Measurements from ENCODE around the gene SYNJ2.

Gene SYNJ2

GRCh38 chr6:158086504-158087223 is 105.0 kb downstream of the SYNJ2 start:
- DNase-seq, result no peak

GRCh38 chr6:158087224-158087867 is 105.7 kb downstream of the SYNJ2 start:
- no peak for DNase-seq

GRCh38 chr6:158092806-158093205 is 111.1 kb downstream of the SYNJ2 start:
- DNase-seq, result no peak

- DNase-seq, result no peak
Observed at GRCh38 chr6:158095031-158095430, 113.4 kb downstream of the SYNJ2 start.

- DNase-seq, result no peak
Observed at GRCh38 chr6:158095671-158096070, 114.0 kb downstream of the SYNJ2 start.

GRCh38 chr6:158103228-158103627 is 121.6 kb downstream of the SYNJ2 start:
- no peak for DNase-seq

- DNase-seq, result no peak
Observed at GRCh38 chr6:158104696-158105095, 123.0 kb downstream of the SYNJ2 start.

- DNase-seq, result no peak
Observed at GRCh38 chr6:158109748-158110147, 128.1 kb downstream of the SYNJ2 start.

GRCh38 chr6:158110986-158111385 is 129.3 kb downstream of the SYNJ2 start:
- no peak for DNase-seq

- DNase-seq, result no peak
Observed at GRCh38 chr6:158111987-158112386, 130.3 kb downstream of the SYNJ2 start.

GRCh38 chr6:158113802-158114201 is 132.1 kb downstream of the SYNJ2 start:
- no peak for DNase-seq

GRCh38 chr6:158115102-158115501 is 133.4 kb downstream of the SYNJ2 start:
- DNase-seq, result no peak

- DNase-seq, result no peak
Observed at GRCh38 chr6:158115508-158115907, 133.8 kb downstream of the SYNJ2 start.

GRCh38 chr6:158118886-158119285 is 137.2 kb downstream of the SYNJ2 start:
- no peak for DNase-seq

- DNase-seq, result no peak
Observed at GRCh38 chr6:158121335-158121734, 139.7 kb downstream of the SYNJ2 start.

- no peak for DNase-seq
Observed at GRCh38 chr6:158122048-158122447, 140.4 kb downstream of the SYNJ2 start.

GRCh38 chr6:158124288-158124687 is 142.6 kb downstream of the SYNJ2 start:
- DNase-seq, result no peak

- no peak for DNase-seq
Observed at GRCh38 chr6:158125271-158125670, 143.6 kb downstream of the SYNJ2 start.

GRCh38 chr6:158131926-158132325 is 150.3 kb downstream of the SYNJ2 start:
- DNase-seq, result no peak

GRCh38 chr6:158142789-158143188 is 161.1 kb downstream of the SYNJ2 start:
- DNase-seq, result no peak

- DNase-seq, result no peak
Observed at GRCh38 chr6:158143700-158144099, 162.0 kb downstream of the SYNJ2 start.
